Hepatocyte (in vitro differentiated cells): ENCODE data around the gene ZBTB16. TPM values are rescaled to one million over a fixed set of nuclear protein-coding genes. Genes with fewer than 3 reads are reported as not detected.

Experiments
- DNase-seq: peaks from one replicate; pipeline ENCODE4 v3.0.0-alpha.2; 2016; ENCODE audit warnings: low spot score
- H2AFZ ChIP-seq: fragments of 200-600 bp; sonication (generic); 2 replicates; pipeline ENCODE4 v1.6.0; 2016; ENCODE audit warnings: antibody characterized with exemption, mild to moderate bottlenecking
- H3K27ac ChIP-seq: fragments of 200-600 bp; sonication (generic); 2 replicates; pipeline ENCODE4 v1.5.1; 2016; ENCODE audit warnings: mild to moderate bottlenecking
- H3K27me3 ChIP-seq: fragments of 200-600 bp; sonication (generic); 2 replicates; pipeline ENCODE4 v1.6.1; 2016
- H3K36me3 ChIP-seq: fragments of 200-600 bp; sonication (generic); replicated peaks from 2 replicates; pipeline ENCODE4 v1.5.1; 2016; ENCODE audit warnings: low read depth; ENCODE audit not compliant: insufficient read depth
- H3K4me1 ChIP-seq: fragments of 200-600 bp; sonication (generic); 2 replicates; pipeline ENCODE4 v1.5.1; 2016; ENCODE audit warnings: mild to moderate bottlenecking, moderate library complexity; ENCODE audit not compliant: insufficient read depth
- H3K4me2 ChIP-seq: fragments of 200-600 bp; sonication (generic); 2 replicates; pipeline ENCODE4 v1.6.0; 2016
- H3K4me3 ChIP-seq: fragments of 200-600 bp; sonication (generic); 2 replicates; pipeline ENCODE4 v1.5.1; 2016; ENCODE audit warnings: mild to moderate bottlenecking
- H3K79me2 ChIP-seq: fragments of 200-600 bp; sonication (generic); 2 replicates; pipeline ENCODE4 v1.6.0; 2017; ENCODE audit warnings: mild to moderate bottlenecking
- H3K9me2 ChIP-seq: fragments of 200-600 bp; sonication (generic); replicated peaks from 2 replicates; pipeline ENCODE4 v1.6.0; 2017; ENCODE audit warnings: mild to moderate bottlenecking; ENCODE audit not compliant: insufficient read depth
- H3K9me3 ChIP-seq: fragments of 200-600 bp; sonication (generic); 2 replicates; pipeline ENCODE4 v1.5.1; 2016; ENCODE audit warnings: low read depth, mild to moderate bottlenecking
- H4K20me1 ChIP-seq: fragments of 200-600 bp; sonication (generic); 2 replicates; pipeline ENCODE4 v1.6.0; 2016; ENCODE audit warnings: mild to moderate bottlenecking; ENCODE audit not compliant: insufficient read depth, poor library complexity, severe bottlenecking
- CTCF ChIP-seq: fragments of 200-600 bp; sonication (generic); IDR thresholded peaks from 2 replicates; pipeline ENCODE4 v1.5.1; 2016; ENCODE audit warnings: antibody characterized with exemption, mild to moderate bottlenecking; ENCODE audit not compliant: poor library complexity
- EZH2 ChIP-seq: fragments of 200-600 bp; sonication (generic); IDR thresholded peaks from 2 replicates; pipeline ENCODE4 v1.6.1; 2016; ENCODE audit warnings: antibody characterized with exemption, mild to moderate bottlenecking, borderline replicate concordance
- EZH2phosphoT487 ChIP-seq: fragments of 200-600 bp; sonication (generic); IDR thresholded peaks from one replicate; pipeline ENCODE4 v1.6.1; 2018; ENCODE audit warnings: antibody characterized with exemption, mild to moderate bottlenecking, low read depth, moderate library complexity; ENCODE audit not compliant: unreplicated experiment, severe bottlenecking
- WGBS: methylation state at CpG from one replicate; pipeline ENCODE4 v1.1.6; 2016; ENCODE audit warnings: low lambda C conversion rate; ENCODE audit errors: missing lambda C conversion rate; 5-methylcytosine and 5-hydroxymethylcytosine counted together
- polyA plus RNA-seq: library from polyadenylated mRNA; unstranded; fragments of >200 nt; fragmentation: Nextera tagmentation; extraction: Ambion mirVana; gene quantifications from 2 replicates; pipeline ENCODE4 v1.2.1, GENCODE V29; 2016
- total RNA-seq: library from RNA; depleted of rRNA; stranded (reverse); fragments of >200 nt; gene quantifications from 2 replicates; pipeline ENCODE4 v1.2.3, GENCODE V29; 2014

ZBTB16 gene
- total and polyA plus RNA-seq, 2 experiments from 2014 or later = 30.1 to 52.3 TPM

- Histone ChIP-seq H3K4me2 (no peak overlapping the region), H3K4me1 (no peaks in the 10 kb centered on the region), H3K36me3 (no peaks in the 10 kb centered on the region), H3K9me2 (no peaks in the 10 kb centered on the region), H3K27ac (no peak overlapping the region), H3K4me3 (no peak overlapping the region), H2AFZ (no peak overlapping the region), H3K79me2 (no peaks in the 10 kb centered on the region), H3K9me3 (no peaks in the 10 kb centered on the region), H3K27me3 (no peaks in the 10 kb centered on the region), H4K20me1 (no peaks in the 10 kb centered on the region)
- no peak for TF ChIP-seq EZH2phosphoT487
- TF ChIP-seq CTCF = no peak
- TF ChIP-seq EZH2 = no peak
- 79% methylated on average over 14 of the region's 14 CpGs for WGBS
- DNase-seq = no peak
Observed at GRCh38 chr11:114243461-114244372, 184.2 kb downstream of the ZBTB16 start.

- 88% methylated on average over 18 of the region's 18 CpGs for WGBS
- Histone ChIP-seq H3K79me2 (no peaks in the 10 kb centered on the region), H3K9me3 (no peaks in the 10 kb centered on the region), H2AFZ (no peak overlapping the region), H3K4me2 (no peak overlapping the region), H3K36me3 (no peaks in the 10 kb centered on the region), H3K4me3 (no peak overlapping the region), H3K27ac (no peak overlapping the region), H4K20me1 (no peaks in the 10 kb centered on the region), H3K27me3 (no peaks in the 10 kb centered on the region), H3K4me1 (no peaks in the 10 kb centered on the region), H3K9me2 (no peaks in the 10 kb centered on the region)
- TF ChIP-seq CTCF (no peak), EZH2 (no peak), EZH2phosphoT487 (no peak)
- no peak for DNase-seq
Observed at GRCh38 chr11:114244726-114245394, 185.3 kb downstream of the ZBTB16 start.

- Histone ChIP-seq H3K9me3 (no peaks in the 10 kb centered on the region), H4K20me1 (no peaks in the 10 kb centered on the region), H3K4me2 (no peak overlapping the region), H3K27ac (no peak overlapping the region), H3K4me1 (no peaks in the 10 kb centered on the region), H3K36me3 (no peaks in the 10 kb centered on the region), H3K79me2 (no peaks in the 10 kb centered on the region), H3K9me2 (no peaks in the 10 kb centered on the region), H2AFZ (no peak overlapping the region), H3K4me3 (no peak overlapping the region), H3K27me3 (no peaks in the 10 kb centered on the region)
- no peak for TF ChIP-seq EZH2
- TF ChIP-seq EZH2phosphoT487 = no peak
- TF ChIP-seq CTCF = no peak
- no peak for DNase-seq
- 95% methylated on average over 8 of the region's 8 CpGs for WGBS
Observed at GRCh38 chr11:114246321-114247069, 187.0 kb downstream of the ZBTB16 start.
